Heart right ventricle (tissue), 16 donors: Measurements from ENCODE around the gene TMPRSS6. TPM values are rescaled to one million over a fixed set of nuclear protein-coding genes. Genes with fewer than 3 reads are reported as not detected.

ENCODE experiments used
- ATAC-seq, 8 donors: fragments of 200-7000 bp; cut with Tn5 transposase; one replicate each; pipeline ENCODE4 v1.9.1; 2020; ENCODE audit warnings: mild to moderate bottlenecking in 8 of 8, moderate library complexity in 8 of 8, moderate number of reproducible peaks in 1 of 8
- DNase-seq, 2 donors: peaks; one replicate each; pipeline ENCODE4 v3.0.0-alpha.2; 2020
- H3K27ac ChIP-seq, 10 donors: fragments of 200-600 bp; sonication (generic) in 2 of 10; one replicate each; pipeline versions ENCODE4 v1.5.0 to v1.8.0; 2020 to 2022; ENCODE audit warnings: mild to moderate bottlenecking in 3 of 10
- H3K27me3 ChIP-seq, 7 donors: fragments of 200-600 bp; one replicate each; pipeline ENCODE4 v1.8.0; 2021 to 2022; ENCODE audit warnings: mild to moderate bottlenecking in 2 of 7
- H3K36me3 ChIP-seq, 9 donors: fragments of 200-600 bp; sonication (generic) in 1 of 9; one replicate each; pipeline versions ENCODE4 v1.5.0 to v1.8.0; 2020 to 2022; ENCODE audit warnings: mild to moderate bottlenecking in 2 of 9
- H3K4me1 ChIP-seq, 9 donors: fragments of 200-600 bp; sonication (generic) in 1 of 9; one replicate each; pipeline versions ENCODE4 v1.5.0 to v1.8.0; 2020 to 2022; ENCODE audit warnings: mild to moderate bottlenecking in 4 of 9
- H3K4me3 ChIP-seq, 10 donors: fragments of 200-600 bp; sonication (generic) in 2 of 10; one replicate each; pipeline versions ENCODE4 v1.5.0 to v1.8.0; 2020 to 2022; ENCODE audit warnings: mild to moderate bottlenecking in 7 of 10, moderate library complexity in 2 of 10
- H3K9me3 ChIP-seq, 11 donors: fragments of 200-600 bp in 10 of 11; sonication (generic) in 2 of 11; one replicate each; pipeline versions ENCODE4 v1.5.0 to v1.8.0; 2013 to 2022; ENCODE audit warnings: mild to moderate bottlenecking in 2 of 11, control low read depth in 1 of 11, moderate library complexity in 1 of 11
- WGBS, 2 donors: extraction: QIAGEN DNeasy Blood & Tissue Kit; methylation state at CpG; one replicate each; pipeline ENCODE4 v1.1.7; 2013; ENCODE audit warnings: inconsistent platforms in 1 of 2; 5-methylcytosine and 5-hydroxymethylcytosine counted together
- intact Hi-C, 10 donors: fragments of 100-400 bp; cut with DNase I; formaldehyde crosslinking; loops; one replicate each; pipeline versions ENCODE4 v1.11.1 to v1.14.2; 2022
- polyA plus RNA-seq, 2 donors: library from polyadenylated mRNA; stranded (reverse); fragments of 200-250 nt; gene quantifications; one replicate each; pipeline ENCODE4 v1.2.3, GENCODE V29; 2013
- total RNA-seq, 10 donors: library from RNA; stranded (reverse); fragmentation: NEBNext Ultra II Directional in 3 of 10; extraction: Animal tissue kit (Norgen Biotek cat#: 25700) in 3 of 10; gene quantifications; one replicate each; pipeline versions ENCODE4 v1.2.1 to v1.2.4, GENCODE V29; 2021 to 2023
- TF ChIP-seq, protein P1 (sequence below), 9 donors: fragments of 200-600 bp; sonication (generic) in 2 of 9; IDR thresholded peaks; one replicate each; pipeline versions ENCODE4 v1.5.0 to v1.8.0; 2021 to 2022; ENCODE audit warnings: antibody characterized with exemption in 9 of 9, mild to moderate bottlenecking in 5 of 9, moderate library complexity in 1 of 9
- donor health status: Arrhythmogenic right ventricular cardiomyopathy.
- donor health status: ischemic (EF 13 %, LVEDD 7.1; RV severe dilation, severe dysfunction).
- donor health status: healthy with polysubstance abuse.
- donor health status: DM: no; HTN: yes; CAD: no.
- donor health status: DM: no; HTN: no; CAD: no.
- donor health status: ischemic (EF 25% LVEDD 6.9; RV normal size, moderate dysfunction).
- donor health status: ischemic (EF 25% LVEDD 5.7; RV mildly dilated, moderate dysfunction).
- donor health status: healthy.
- donor health status: DM: yes; HTN: yes; CAD: no.
- donor health status: Ischemic cardiomyopathy.
- donor health status: ischemic (EF 35%, LVEDD 5.7; RV mildly dilated, moderate dysfunction).
- donor health status: nonischemic (EF 11% LVEDD 7.7; RV severe dilation, severe dysfunction).
- donor health status: DM: yes; HTN: yes; CAD: no.
- donor health status: PGD.
- donor health status: ischemic (EF 29% LVEDD 5.4; RV normal size, mild dysfunction).
- donor health status: nonischemic (EF 23%, LVEDD 6.1; RV moderate dilation, normal function).

The TMPRSS6 gene
- total and polyA plus RNA-seq, 12 donors = not detected

DNA sequence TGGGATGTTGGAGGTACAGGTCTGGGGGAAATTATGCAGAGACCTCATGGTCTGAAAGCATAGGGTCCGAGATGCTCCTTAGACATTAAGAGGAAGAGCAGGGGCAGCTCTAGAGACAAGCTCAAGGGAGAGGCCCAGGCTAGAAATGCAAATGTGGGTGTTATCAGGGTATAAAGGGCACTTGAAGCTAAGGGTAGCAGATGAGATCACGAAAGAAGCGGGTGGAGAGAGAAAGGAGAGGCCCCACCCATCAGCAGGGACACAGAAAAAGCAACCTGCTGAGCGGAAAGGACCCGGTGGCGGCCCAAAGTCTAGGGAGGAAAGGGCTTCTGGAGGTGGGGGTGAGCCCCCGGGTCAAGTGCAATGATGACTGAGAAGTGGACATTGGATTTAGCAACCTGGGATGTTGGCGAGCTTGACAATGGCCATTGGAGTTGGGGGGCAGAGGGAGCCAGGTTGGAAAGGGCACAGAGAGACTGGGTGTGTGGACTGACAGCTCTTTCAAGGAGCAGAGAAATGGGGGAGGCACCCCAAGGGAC, 8.9 kb downstream of the TMPRSS6 start:
- ATAC-seq (no peak), DNase-seq (no peak)
- intact Hi-C loops = no loop called here
- TF ChIP-seq, protein P1, sequence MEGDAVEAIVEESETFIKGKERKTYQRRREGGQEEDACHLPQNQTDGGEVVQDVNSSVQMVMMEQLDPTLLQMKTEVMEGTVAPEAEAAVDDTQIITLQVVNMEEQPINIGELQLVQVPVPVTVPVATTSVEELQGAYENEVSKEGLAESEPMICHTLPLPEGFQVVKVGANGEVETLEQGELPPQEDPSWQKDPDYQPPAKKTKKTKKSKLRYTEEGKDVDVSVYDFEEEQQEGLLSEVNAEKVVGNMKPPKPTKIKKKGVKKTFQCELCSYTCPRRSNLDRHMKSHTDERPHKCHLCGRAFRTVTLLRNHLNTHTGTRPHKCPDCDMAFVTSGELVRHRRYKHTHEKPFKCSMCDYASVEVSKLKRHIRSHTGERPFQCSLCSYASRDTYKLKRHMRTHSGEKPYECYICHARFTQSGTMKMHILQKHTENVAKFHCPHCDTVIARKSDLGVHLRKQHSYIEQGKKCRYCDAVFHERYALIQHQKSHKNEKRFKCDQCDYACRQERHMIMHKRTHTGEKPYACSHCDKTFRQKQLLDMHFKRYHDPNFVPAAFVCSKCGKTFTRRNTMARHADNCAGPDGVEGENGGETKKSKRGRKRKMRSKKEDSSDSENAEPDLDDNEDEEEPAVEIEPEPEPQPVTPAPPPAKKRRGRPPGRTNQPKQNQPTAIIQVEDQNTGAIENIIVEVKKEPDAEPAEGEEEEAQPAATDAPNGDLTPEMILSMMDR (IDR thresholded peaks at IDR 0.05) = no peak
- peaks cover 0 to 63% (median 42%) of the 10 kb centered on the region in 7 donors for H3K27me3 ChIP-seq
- WGBS, 2 donors = 70 to 73% methylated on average over 8 of the region's 8 CpGs
- no peaks in the 10 kb centered on the region for H3K36me3 ChIP-seq
- no peak overlapping the region for H3K27ac ChIP-seq
- no peak overlapping the region for H3K4me3 ChIP-seq
- no peaks in the 10 kb centered on the region for H3K4me1 ChIP-seq
- H3K9me3 ChIP-seq = no peaks in the 10 kb centered on the region

DNA sequence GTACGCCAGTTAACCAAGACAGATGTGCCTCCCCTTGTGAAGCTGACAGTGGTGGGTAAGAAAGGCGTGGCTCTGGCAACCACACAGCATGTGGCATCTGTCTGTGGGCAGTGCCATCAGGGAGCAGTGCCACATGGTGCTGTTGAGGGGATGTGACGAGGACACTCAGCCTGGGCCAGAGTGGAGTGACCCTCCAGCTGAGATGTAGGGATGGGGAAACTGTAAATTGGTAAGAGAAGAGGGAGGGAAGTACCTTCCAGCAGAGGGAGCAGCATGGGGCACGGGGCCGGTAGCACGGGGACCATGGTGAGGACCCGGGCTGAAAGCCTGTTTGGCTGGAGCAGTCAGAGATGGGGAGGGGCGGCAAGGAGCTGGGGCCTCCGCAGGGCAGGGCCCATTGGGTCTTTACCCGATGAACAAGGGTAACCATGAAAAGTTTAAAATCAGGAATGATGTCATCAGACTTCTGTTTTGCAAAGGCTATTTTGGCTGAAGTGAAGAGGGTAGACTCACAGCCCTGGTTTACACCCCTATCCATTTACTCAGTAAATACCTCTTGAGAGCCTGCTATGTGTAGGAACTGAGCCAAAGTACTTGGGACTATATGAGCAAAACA, 10.4 kb downstream of the TMPRSS6 start:
- WGBS, 2 donors = 43 to 55% methylated on average over 10 of the region's 10 CpGs

DNA sequence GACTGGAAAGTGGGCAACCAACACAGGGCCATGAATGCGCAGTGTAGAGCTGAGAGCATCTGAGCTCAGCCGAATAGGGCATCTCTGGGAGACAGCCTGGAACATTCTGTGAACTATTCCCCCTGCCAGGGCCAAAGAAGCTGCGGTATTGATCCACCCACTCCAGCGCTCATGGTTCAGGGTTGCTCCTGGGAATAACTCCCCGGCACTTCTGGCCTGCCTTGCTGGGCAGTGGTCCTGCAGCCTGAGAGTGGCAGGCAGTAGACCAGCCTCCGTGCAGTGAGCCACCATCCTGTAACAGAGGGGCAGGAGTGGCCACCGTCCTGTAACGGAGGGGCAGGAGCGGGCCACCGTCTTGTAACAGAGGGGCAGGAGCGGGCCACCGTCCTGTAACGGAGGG, 12.2 kb downstream of the TMPRSS6 start:
- intact Hi-C loops = no loop called here
- Histone ChIP-seq H3K4me3 (no peak overlapping the region), H3K4me1 (no peaks in the 10 kb centered on the region), H3K36me3 (no peaks in the 10 kb centered on the region), H3K9me3 (no peaks in the 10 kb centered on the region), H3K27ac (no peak overlapping the region), H3K27me3 (peaks cover 0 to 63% (median 49%) of the 10 kb centered on the region in 7 donors)
- 69 to 71% methylated on average over 13 of the region's 13 CpGs for WGBS, 2 donors
- TF ChIP-seq, protein P1 (IDR thresholded peaks at IDR 0.05) = no peak
- DNase-seq = no peak
- ATAC-seq = no peak

More for the DNA sequence above, 10.4 kb downstream of the TMPRSS6 start:
- TF ChIP-seq, protein P1 (IDR thresholded peaks at IDR 0.05) = no peak
- ATAC-seq (peak in 1 of 8 donors; percentile 14), DNase-seq (no peak)
- no peaks in the 10 kb centered on the region for H3K9me3 ChIP-seq
- no peak overlapping the region for H3K4me3 ChIP-seq
- H3K4me1 ChIP-seq = no peaks in the 10 kb centered on the region
- H3K36me3 ChIP-seq = no peaks in the 10 kb centered on the region
- no peak overlapping the region for H3K27ac ChIP-seq
- intact Hi-C loops = no loop called here
- H3K27me3 ChIP-seq = peaks cover 0 to 74% (median 57%) of the 10 kb centered on the region in 7 donors

DNA sequence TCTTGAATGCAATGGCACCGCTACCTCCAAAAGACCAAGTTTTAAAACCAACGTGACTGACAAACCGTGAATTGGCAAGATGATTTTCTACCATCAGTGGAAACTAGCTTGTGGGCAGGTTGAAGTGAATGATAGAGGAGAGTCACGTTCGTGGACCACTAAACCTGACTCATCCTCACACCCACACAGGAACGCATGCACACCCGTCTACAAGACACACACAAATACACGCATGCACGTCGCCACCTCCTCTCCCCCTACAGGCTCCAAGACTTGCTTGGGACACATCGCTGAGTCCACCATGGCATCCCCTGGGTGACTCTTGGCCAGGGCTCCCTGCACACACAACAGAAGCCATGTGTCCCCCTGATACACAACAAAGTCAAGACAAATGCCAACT, 14.4 kb downstream of the TMPRSS6 start:
- intact Hi-C loops = no loop called here
- DNase-seq (no peak), ATAC-seq (no peak)
- Histone ChIP-seq H3K27ac (no peak overlapping the region), H3K9me3 (no peaks in the 10 kb centered on the region), H3K4me1 (no peaks in the 10 kb centered on the region), H3K27me3 (peaks cover 0 to 60% (median 45%) of the 10 kb centered on the region in 7 donors), H3K4me3 (no peak overlapping the region), H3K36me3 (no peaks in the 10 kb centered on the region)
- 78 to 82% methylated on average over 11 of the region's 11 CpGs for WGBS, 2 donors
- TF ChIP-seq, protein P1 (IDR thresholded peaks at IDR 0.05) = no peak
